SK-N-SH (cell line): ENCODE measurements around the gene IL20RB. TPM values are rescaled to one million over a fixed set of nuclear protein-coding genes. Genes with fewer than 3 reads are reported as not detected.

ENCODE experiments used
- CTCF ChIA-PET: fragments of 300-600, 350-600 bp; formaldehyde crosslinking; extraction: SDS; loops from one replicate; lab custom pipeline; 2021; lab: Yijun Ruan, JAX
- POLR2A ChIA-PET: fragments of 350-600 bp; sonication (Branson Sonifier 250); formaldehyde crosslinking; extraction: SDS; loops from one replicate; lab custom pipeline; 2020; ENCODE audit warnings: antibody characterized with exemption, inconsistent platforms; lab: Yijun Ruan, JAX
- DNase-seq: peaks from one replicate; pipeline ENCODE4 v3.0.0; 2012
- H2AFZ ChIP-seq: fragments of 200-600 bp; sonication (generic); 2 replicates; pipeline ENCODE4 v1.8.1; 2016; ENCODE audit warnings: antibody characterized with exemption, mild to moderate bottlenecking, low read depth
- H3F3A ChIP-seq: fragments of 200-600 bp; sonication (generic); replicated peaks from 2 replicates; pipeline ENCODE3; 2016; ENCODE audit warnings: antibody characterized with exemption, mild to moderate bottlenecking; ENCODE audit not compliant: insufficient read depth
- H3K27ac ChIP-seq, 2 experiments: fragments of 200-500 bp in 1 of 2; fragments of 200-600 bp in 1 of 2; sonication (Bioruptor generic) in 1 of 2; sonication (generic), shearing (Covaris generic) in 1 of 2; 2 replicates each; pipeline versions ENCODE4 v1.5.1 to v1.6.1; 2014 to 2016; ENCODE audit warnings: low read depth in 2 of 2, inconsistent platforms in 1 of 2, low read length in 1 of 2, mild to moderate bottlenecking in 1 of 2, mixed read lengths in 1 of 2
- H3K27me3 ChIP-seq: fragments of 200-600 bp; sonication (generic), shearing (Covaris generic); 2 replicates; pipeline ENCODE4 v1.6.1; 2016; ENCODE audit warnings: mixed run types; ENCODE audit not compliant: insufficient read depth
- H3K36me3 ChIP-seq, 2 experiments: fragments of 200-500 bp in 1 of 2; fragments of 200-600 bp in 1 of 2; sonication (Bioruptor generic) in 1 of 2; sonication (generic) in 1 of 2; replicated peaks in 1 of 2; 2 replicates each; pipeline versions ENCODE3 to v1.5.1; 2014 to 2016; ENCODE audit warnings: low read length in 1 of 2, mild to moderate bottlenecking in 1 of 2; ENCODE audit not compliant: insufficient read depth in 2 of 2, control insufficient read depth in 1 of 2
- H3K4me1 ChIP-seq, 2 experiments: fragments of 200-500 bp in 1 of 2; fragments of 200-600 bp in 1 of 2; sonication (Bioruptor generic) in 1 of 2; sonication (generic), shearing (Covaris generic) in 1 of 2; 2 replicates each; pipeline versions ENCODE4 v1.5.1 to v1.6.1; 2014 to 2016; ENCODE audit warnings: low read depth in 1 of 2, low read length in 1 of 2, mixed run types in 1 of 2; ENCODE audit not compliant: insufficient read depth in 2 of 2, control insufficient read depth in 1 of 2
- H3K4me2 ChIP-seq: fragments of 200-600 bp; sonication (generic), shearing (Covaris generic); 2 replicates; pipeline ENCODE4 v1.6.1; 2017; ENCODE audit warnings: mixed run types
- H3K4me3 ChIP-seq, 2 experiments: fragments of 200-500 bp in 1 of 2; fragments of 200-600 bp in 1 of 2; sonication (Bioruptor generic) in 1 of 2; sonication (generic), shearing (Covaris generic) in 1 of 2; 2 replicates each; pipeline versions ENCODE4 v1.5.1 to v1.8.1; 2014 to 2016; ENCODE audit warnings: low read depth in 2 of 2, inconsistent platforms in 1 of 2, low read length in 1 of 2, mild to moderate bottlenecking in 1 of 2, mixed read lengths in 1 of 2, moderate library complexity in 1 of 2
- H3K79me2 ChIP-seq: fragments of 200-600 bp; sonication (generic); 2 replicates; pipeline ENCODE4 v1.8.1; 2017; ENCODE audit warnings: mild to moderate bottlenecking; ENCODE audit not compliant: insufficient read depth
- H3K9ac ChIP-seq: fragments of 200-600 bp; sonication (generic); 2 replicates; pipeline ENCODE4 v1.6.1; 2017; ENCODE audit warnings: mixed run types
- H3K9me2 ChIP-seq: fragments of 200-600 bp; sonication (generic); 2 replicates; pipeline ENCODE4 v1.6.1; 2017; ENCODE audit warnings: mixed run types
- H3K9me3 ChIP-seq: fragments of 200-600 bp; sonication (generic); 2 replicates; pipeline ENCODE4 v1.6.1; 2017; ENCODE audit warnings: mixed run types, mild to moderate bottlenecking, moderate library complexity
- H4K20me1 ChIP-seq: fragments of 200-600 bp; sonication (generic); 2 replicates; pipeline ENCODE4 v1.6.1; 2017; ENCODE audit warnings: mild to moderate bottlenecking, mixed run types; ENCODE audit not compliant: insufficient read depth
- CHD2 ChIP-seq: fragments of 150-350 bp; IDR thresholded peaks from 2 replicates; pipeline ENCODE4 v1.6.1; 2018; ENCODE audit warnings: low read length; ENCODE audit not compliant: partially characterized antibody
- ELF1 ChIP-seq: IDR thresholded peaks from 2 replicates; pipeline ENCODE4 v1.4.0; 2012
- FOSL2 ChIP-seq: IDR thresholded peaks from 2 replicates; pipeline ENCODE4 v1.4.0; 2012; ENCODE audit warnings: low read depth, mild to moderate bottlenecking, moderate library complexity, borderline replicate concordance
- FOXM1 ChIP-seq: IDR thresholded peaks from 2 replicates; pipeline ENCODE4 v1.4.0; 2012; ENCODE audit warnings: low read depth, mild to moderate bottlenecking
- GATA2 ChIP-seq: sonication (generic); formaldehyde crosslinking; IDR thresholded peaks from 2 replicates; pipeline ENCODE4 v1.5.0; 2020; ENCODE audit warnings: mild to moderate bottlenecking, missing genetic modification reagents
- IRF3 ChIP-seq: fragments of 150-350 bp; IDR thresholded peaks from 2 replicates; pipeline ENCODE4 v1.6.1; 2016; ENCODE audit warnings: mild to moderate bottlenecking, low read depth, low read length
- MEF2A ChIP-seq: IDR thresholded peaks from 2 replicates; pipeline ENCODE4 v1.4.0; 2012; ENCODE audit warnings: low read depth, borderline replicate concordance
- MXI1 ChIP-seq: IDR thresholded peaks from 2 replicates; pipeline ENCODE4 v1.6.1; 2012; ENCODE audit warnings: mild to moderate bottlenecking, low read depth, low read length, improper control_type of control experiment
- NFIC ChIP-seq: IDR thresholded peaks from 2 replicates; pipeline ENCODE4 v1.4.0; 2012; ENCODE audit warnings: borderline replicate concordance
- NRF1 ChIP-seq: IDR thresholded peaks from 2 replicates; pipeline ENCODE4 v1.6.1; 2012; ENCODE audit warnings: low read depth, mild to moderate bottlenecking, low read length
- POLR2AphosphoS5 ChIP-seq: IDR thresholded peaks from 2 replicates; pipeline ENCODE4 v1.6.1; 2012; ENCODE audit warnings: low read depth, low read length
- RCOR1 ChIP-seq: fragments of 150-350 bp; IDR thresholded peaks from 2 replicates; pipeline ENCODE4 v1.6.1; 2017; ENCODE audit warnings: antibody characterized with exemption, low read length
- RFX5 ChIP-seq: IDR thresholded peaks from 2 replicates; pipeline ENCODE4 v1.6.1; 2012; ENCODE audit warnings: mild to moderate bottlenecking, improper control_type of control experiment, low read length
- SMC3 ChIP-seq: IDR thresholded peaks from 2 replicates; pipeline ENCODE4 v1.6.1; 2012; ENCODE audit warnings: low read depth, low read length, improper control_type of control experiment
- TCF12 ChIP-seq: IDR thresholded peaks from 2 replicates; pipeline ENCODE4 v1.4.0; 2012
- TEAD4 ChIP-seq: IDR thresholded peaks from 2 replicates; pipeline ENCODE4 v1.4.0; 2012; ENCODE audit warnings: mild to moderate bottlenecking, borderline replicate concordance; ENCODE audit not compliant: insufficient read depth
- USF1 ChIP-seq: IDR thresholded peaks from 2 replicates; pipeline ENCODE4 v1.4.0; 2012; ENCODE audit warnings: low read depth, borderline replicate concordance
- WGBS: methylation state at CpG from one replicate; pipeline ENCODE4 v1.1.6; 2017; ENCODE audit warnings: low lambda C conversion rate; 5-methylcytosine and 5-hydroxymethylcytosine counted together
- polyA plus RNA-seq, 3 experiments: library from polyadenylated mRNA; depleted of rRNA; stranded (reverse); fragments of >200 nt; gene quantifications; 2 replicates each; pipeline ENCODE4 v1.2.3, GENCODE V29; 2012
- TF ChIP-seq, protein P1 (sequence below): IDR thresholded peaks from 2 replicates; pipeline ENCODE4 v1.4.0; 2012; ENCODE audit warnings: low read depth, borderline replicate concordance
- TF ChIP-seq, protein P2 (sequence below): fragments of 150-350 bp; IDR thresholded peaks from 2 replicates; pipeline ENCODE4 v1.6.1; 2017; ENCODE audit warnings: antibody characterized with exemption, low read length, low read depth, borderline replicate concordance

Gene IL20RB
- polyA plus RNA-seq, 1 of the 3 experiments (the other 2 are of a cell fraction) = 0.58 TPM

DNA sequence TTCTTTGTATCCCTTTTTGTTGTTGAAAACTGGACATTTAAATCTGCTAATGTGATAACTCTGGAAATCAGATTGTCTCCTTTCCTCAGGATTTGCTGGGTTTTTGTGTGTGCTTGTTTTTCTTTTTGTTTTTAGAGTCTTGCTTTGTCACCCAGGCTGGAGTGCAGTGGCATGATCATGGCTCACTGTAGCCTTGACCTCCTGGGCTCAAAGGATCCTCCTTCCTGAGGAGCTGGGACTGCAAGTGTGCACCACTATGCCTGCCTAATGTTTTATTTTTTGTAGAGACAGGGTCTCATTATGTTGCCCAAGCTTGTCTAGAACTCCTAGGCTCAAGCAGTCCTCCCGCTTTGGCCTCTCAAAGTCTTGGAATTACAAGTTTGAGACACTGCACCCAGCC lies 44.6 kb upstream of the IL20RB start:
- DNase-seq = no peak
- WGBS = 95% methylated on average over 1 of the region's 1 CpG
- H3K9ac ChIP-seq = no peak overlapping the region
- H4K20me1 ChIP-seq = peaks cover 12% of the 10 kb centered on the region
- no peaks in the 10 kb centered on the region for H3K9me2 ChIP-seq
- H3K4me3 ChIP-seq = no peak overlapping the region
- no peak overlapping the region for H3K4me2 ChIP-seq
- H3K4me1 ChIP-seq = no peaks in the 10 kb centered on the region; a peak in 1 of 4 replicates
- H2AFZ ChIP-seq = no peak overlapping the region
- H3K27me3 ChIP-seq = no peaks in the 10 kb centered on the region
- H3K27ac ChIP-seq = no peak overlapping the region
- H3K36me3 ChIP-seq = peaks cover 0 to 2% of the 10 kb centered on the region in 2 experiments
- CTCF ChIA-PET = no interaction called here
- H3K79me2 ChIP-seq = peaks cover 98% of the 10 kb centered on the region
- peaks cover 11% of the 10 kb centered on the region for H3F3A ChIP-seq
- POLR2A ChIA-PET = no interaction called here
- TF ChIP-seq TCF12 (no peak), USF1 (no peak), MXI1 (no peak), POLR2AphosphoS5 (no peak), GATA2 (CRISPR knock-in tag) (no peak), SMC3 (no peak), MEF2A (no peak), CHD2 (no peak), TEAD4 (no peak), ELF1 (no peak), FOXM1 (no peak), IRF3 (no peak), NRF1 (no peak), NFIC (no peak), RFX5 (no peak), FOSL2 (no peak), RCOR1 (no peak)
- TF ChIP-seq, protein P1, sequence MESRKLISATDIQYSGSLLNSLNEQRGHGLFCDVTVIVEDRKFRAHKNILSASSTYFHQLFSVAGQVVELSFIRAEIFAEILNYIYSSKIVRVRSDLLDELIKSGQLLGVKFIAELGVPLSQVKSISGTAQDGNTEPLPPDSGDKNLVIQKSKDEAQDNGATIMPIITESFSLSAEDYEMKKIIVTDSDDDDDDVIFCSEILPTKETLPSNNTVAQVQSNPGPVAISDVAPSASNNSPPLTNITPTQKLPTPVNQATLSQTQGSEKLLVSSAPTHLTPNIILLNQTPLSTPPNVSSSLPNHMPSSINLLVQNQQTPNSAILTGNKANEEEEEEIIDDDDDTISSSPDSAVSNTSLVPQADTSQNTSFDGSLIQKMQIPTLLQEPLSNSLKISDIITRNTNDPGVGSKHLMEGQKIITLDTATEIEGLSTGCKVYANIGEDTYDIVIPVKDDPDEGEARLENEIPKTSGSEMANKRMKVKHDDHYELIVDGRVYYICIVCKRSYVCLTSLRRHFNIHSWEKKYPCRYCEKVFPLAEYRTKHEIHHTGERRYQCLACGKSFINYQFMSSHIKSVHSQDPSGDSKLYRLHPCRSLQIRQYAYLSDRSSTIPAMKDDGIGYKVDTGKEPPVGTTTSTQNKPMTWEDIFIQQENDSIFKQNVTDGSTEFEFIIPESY = no peak
- TF ChIP-seq, protein P2, sequence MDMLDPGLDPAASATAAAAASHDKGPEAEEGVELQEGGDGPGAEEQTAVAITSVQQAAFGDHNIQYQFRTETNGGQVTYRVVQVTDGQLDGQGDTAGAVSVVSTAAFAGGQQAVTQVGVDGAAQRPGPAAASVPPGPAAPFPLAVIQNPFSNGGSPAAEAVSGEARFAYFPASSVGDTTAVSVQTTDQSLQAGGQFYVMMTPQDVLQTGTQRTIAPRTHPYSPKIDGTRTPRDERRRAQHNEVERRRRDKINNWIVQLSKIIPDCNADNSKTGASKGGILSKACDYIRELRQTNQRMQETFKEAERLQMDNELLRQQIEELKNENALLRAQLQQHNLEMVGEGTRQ = no peak
- no peaks in the 10 kb centered on the region for H3K9me3 ChIP-seq
